Measurements from ENCODE around the gene OR10A3. TPM values are rescaled to one million over a fixed set of nuclear protein-coding genes. Genes with fewer than 3 reads are reported as not detected.

OR10A3 gene
- polyA plus RNA-seq, 3 donors = not detected

- H3K9me3 Mint-ChIP-seq = no peaks in the 10 kb centered on the region
- Histone ChIP-seq H3K4me3 (replicated peaks in 1 of 3; ENCODE audit: low read depth in 2 of 3, low read length in 3 of 3) (no peak overlapping the region), H4K20me1 (ENCODE audit: insufficient read depth, low read length) (no peaks in the 10 kb centered on the region), H3K27me3 (ENCODE audit: control insufficient read depth in 2 of 2, insufficient read depth in 2 of 2, low read length in 2 of 2) (no peaks in the 10 kb centered on the region), H3K9ac (ENCODE audit: insufficient read depth, low read length, poor library complexity, severe bottlenecking) (no peak overlapping the region), H3K27ac (ENCODE audit: low read depth in 1 of 2, low read length in 2 of 2) (no peak overlapping the region), H3K4me1 (ENCODE audit: control insufficient read depth in 1 of 2, insufficient read depth in 2 of 2, low read length in 2 of 2) (no peaks in the 10 kb centered on the region), H3K4me2 (replicated peaks; ENCODE audit: extremely low read depth, low read length, poor library complexity, severe bottlenecking) (no peak overlapping the region), H3K79me2 (ENCODE audit: insufficient read depth, low read length) (no peaks in the 10 kb centered on the region), H2AFZ (ENCODE audit: insufficient read depth, low read depth, low read length, poor library complexity, severe bottlenecking) (no peak overlapping the region), H3K36me3 (replicated peaks in 1 of 2; ENCODE audit: control insufficient read depth in 1 of 2, insufficient read depth in 2 of 2, low read length in 2 of 2) (no peaks in the 10 kb centered on the region), H3K9me3 (replicated peaks in 1 of 2; ENCODE audit: control insufficient read depth in 1 of 2, insufficient read depth in 1 of 2, low read length in 2 of 2) (no peaks in the 10 kb centered on the region)
- intact Hi-C loops (cut with micrococcal nuclease) = no loop called here
- TF ChIP-seq CTCF (IDR thresholded peaks at IDR 0.05) = no peak
- 91% methylated on average over 7 of the region's 9 CpGs for WGBS (ENCODE audit: insufficient coverage)
- no peak for DNase-seq
- H3K36me3 Mint-ChIP-seq = no peaks in the 10 kb centered on the region
- peak overlapping the region in 1 of 7 donors; percentile 11 for H3K27ac Mint-ChIP-seq
- no peak overlapping the region for H3K4me3 Mint-ChIP-seq
- no peaks in the 10 kb centered on the region for H3K4me1 Mint-ChIP-seq
- peaks cover 1 to 7% (median 4%) of the 10 kb centered on the region in 3 donors for H3K27me3 Mint-ChIP-seq (ENCODE audit: low read depth in 3 of 3)
Observed at GRCh38 chr11:7905549-7905948, 36.0 kb downstream of the OR10A3 start.

GRCh38 chr11:7904917-7905316 is 36.6 kb downstream of the OR10A3 start:
- H3K4me1 Mint-ChIP-seq = no peaks in the 10 kb centered on the region
- Histone ChIP-seq H3K79me2 (ENCODE audit: insufficient read depth, low read length) (no peaks in the 10 kb centered on the region), H3K9ac (ENCODE audit: insufficient read depth, low read length, poor library complexity, severe bottlenecking) (no peak overlapping the region), H3K4me2 (replicated peaks; ENCODE audit: extremely low read depth, low read length, poor library complexity, severe bottlenecking) (no peak overlapping the region), H3K36me3 (replicated peaks in 1 of 2; ENCODE audit: control insufficient read depth in 1 of 2, insufficient read depth in 2 of 2, low read length in 2 of 2) (no peaks in the 10 kb centered on the region), H4K20me1 (ENCODE audit: insufficient read depth, low read length) (no peaks in the 10 kb centered on the region), H3K4me3 (replicated peaks in 1 of 3; ENCODE audit: low read depth in 2 of 3, low read length in 3 of 3) (no peak overlapping the region), H3K27me3 (ENCODE audit: control insufficient read depth in 2 of 2, insufficient read depth in 2 of 2, low read length in 2 of 2) (no peaks in the 10 kb centered on the region), H3K9me3 (replicated peaks in 1 of 2; ENCODE audit: control insufficient read depth in 1 of 2, insufficient read depth in 1 of 2, low read length in 2 of 2) (no peaks in the 10 kb centered on the region), H3K27ac (ENCODE audit: low read depth in 1 of 2, low read length in 2 of 2) (no peak overlapping the region), H2AFZ (ENCODE audit: insufficient read depth, low read depth, low read length, poor library complexity, severe bottlenecking) (no peak overlapping the region), H3K4me1 (ENCODE audit: control insufficient read depth in 1 of 2, insufficient read depth in 2 of 2, low read length in 2 of 2) (no peaks in the 10 kb centered on the region)
- WGBS (ENCODE audit: insufficient coverage) = no CpG with 5 or more reads among the region's 3 CpGs
- peaks cover 1 to 7% (median 4%) of the 10 kb centered on the region in 3 donors for H3K27me3 Mint-ChIP-seq (ENCODE audit: low read depth in 3 of 3)
- no peak overlapping the region for H3K27ac Mint-ChIP-seq
- intact Hi-C loops (cut with micrococcal nuclease) = no loop called here
- TF ChIP-seq CTCF (IDR thresholded peaks at IDR 0.05) = no peak
- no peak overlapping the region for H3K4me3 Mint-ChIP-seq
- DNase-seq = no peak
- H3K36me3 Mint-ChIP-seq = no peaks in the 10 kb centered on the region
- no peaks in the 10 kb centered on the region for H3K9me3 Mint-ChIP-seq

Measured in CD14-positive monocyte (primary cell).